HFFc6 (cell line): ENCODE measurements around the gene GTSE1. TPM values are rescaled to one million over a fixed set of nuclear protein-coding genes. Genes with fewer than 3 reads are reported as not detected.

Experiments
- DNase-seq: peaks from one replicate; pipeline ENCODE4 v3.0.0-alpha.2; 2018
- H3K27ac Mint-ChIP-seq: 2 replicates; pipeline ENCODE4 v1.8.0; 2020; ENCODE audit warnings: mild to moderate bottlenecking, mixed read lengths
- H3K27me3 Mint-ChIP-seq: 2 replicates; pipeline ENCODE4 v1.8.0; 2021; ENCODE audit warnings: mild to moderate bottlenecking, moderate library complexity, mixed read lengths; ENCODE audit not compliant: insufficient read depth
- H3K36me3 Mint-ChIP-seq: 2 replicates; pipeline ENCODE4 v1.8.0; 2021; ENCODE audit warnings: low read depth, mixed read lengths
- H3K4me1 Mint-ChIP-seq: 2 replicates; pipeline ENCODE4 v1.8.0; 2020; ENCODE audit warnings: low read depth, mixed read lengths
- H3K4me3 Mint-ChIP-seq: 2 replicates; pipeline ENCODE4 v1.8.0; 2020; ENCODE audit warnings: mild to moderate bottlenecking, moderate library complexity, mixed read lengths
- H3K9me3 Mint-ChIP-seq: 2 replicates; pipeline ENCODE4 v1.8.0; 2020; ENCODE audit warnings: mild to moderate bottlenecking, mixed read lengths
- total RNA-seq, 6 experiments: library from RNA; stranded (reverse); fragmentation: NEBNext Ultra II Directional; extraction: Animal tissue kit (Norgen Biotek cat#: 25700); gene quantifications; 2 replicates in 1 of 6; 3 replicates in 5 of 6; pipeline ENCODE4 v1.2.3, GENCODE V29; 2021
- TF ChIP-seq, protein P1 (sequence below): fragments of 200-600 bp; sonication (generic); IDR thresholded peaks from 2 replicates; pipeline ENCODE4 v1.5.0; 2021; ENCODE audit warnings: antibody characterized with exemption, mild to moderate bottlenecking

The GTSE1 gene
- total RNA-seq, 6 experiments from 2014 or later = 12.4 to 30.5 (median 27.9) TPM

GRCh38 chr22:46360891-46361290, 64.2 kb downstream of the GTSE1 start:
- H3K4me3 Mint-ChIP-seq = no peak overlapping the region
- peaks cover 6% of the 10 kb centered on the region; the same call in 1 of the 2 replicates for H3K4me1 Mint-ChIP-seq
- DNase-seq = no peak
- H3K36me3 Mint-ChIP-seq = no peaks in the 10 kb centered on the region
- peaks cover 2% of the 10 kb centered on the region for H3K27me3 Mint-ChIP-seq
- H3K9me3 Mint-ChIP-seq = no peaks in the 10 kb centered on the region
- TF ChIP-seq, protein P1, sequence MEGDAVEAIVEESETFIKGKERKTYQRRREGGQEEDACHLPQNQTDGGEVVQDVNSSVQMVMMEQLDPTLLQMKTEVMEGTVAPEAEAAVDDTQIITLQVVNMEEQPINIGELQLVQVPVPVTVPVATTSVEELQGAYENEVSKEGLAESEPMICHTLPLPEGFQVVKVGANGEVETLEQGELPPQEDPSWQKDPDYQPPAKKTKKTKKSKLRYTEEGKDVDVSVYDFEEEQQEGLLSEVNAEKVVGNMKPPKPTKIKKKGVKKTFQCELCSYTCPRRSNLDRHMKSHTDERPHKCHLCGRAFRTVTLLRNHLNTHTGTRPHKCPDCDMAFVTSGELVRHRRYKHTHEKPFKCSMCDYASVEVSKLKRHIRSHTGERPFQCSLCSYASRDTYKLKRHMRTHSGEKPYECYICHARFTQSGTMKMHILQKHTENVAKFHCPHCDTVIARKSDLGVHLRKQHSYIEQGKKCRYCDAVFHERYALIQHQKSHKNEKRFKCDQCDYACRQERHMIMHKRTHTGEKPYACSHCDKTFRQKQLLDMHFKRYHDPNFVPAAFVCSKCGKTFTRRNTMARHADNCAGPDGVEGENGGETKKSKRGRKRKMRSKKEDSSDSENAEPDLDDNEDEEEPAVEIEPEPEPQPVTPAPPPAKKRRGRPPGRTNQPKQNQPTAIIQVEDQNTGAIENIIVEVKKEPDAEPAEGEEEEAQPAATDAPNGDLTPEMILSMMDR = no peak
- H3K27ac Mint-ChIP-seq = no peak overlapping the region

DNA sequence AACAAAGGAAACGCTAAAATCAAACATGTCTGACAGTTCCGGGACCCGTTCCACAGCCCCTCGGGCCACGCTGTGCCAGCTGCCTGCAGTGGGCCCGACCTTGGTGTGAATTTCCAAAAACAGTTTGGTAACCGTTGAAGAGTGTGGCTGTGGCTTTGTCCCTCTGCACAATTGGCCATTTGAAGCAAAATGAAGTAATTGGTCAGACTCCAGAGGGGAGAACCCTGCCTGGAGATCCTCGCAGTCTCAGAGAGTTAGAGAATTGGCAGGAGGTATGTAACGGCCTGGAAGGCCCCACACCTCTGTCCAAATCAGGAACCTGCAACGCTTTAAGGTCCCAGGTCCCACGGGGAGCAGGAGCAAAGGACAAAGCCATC, 65.1 kb downstream of the GTSE1 start:
- no peak overlapping the region for H3K27ac Mint-ChIP-seq
- no peaks in the 10 kb centered on the region for H3K9me3 Mint-ChIP-seq
- peaks cover 6% of the 10 kb centered on the region; the same call in 1 of the 2 replicates for H3K4me1 Mint-ChIP-seq
- H3K4me3 Mint-ChIP-seq = no peak overlapping the region
- TF ChIP-seq, protein P1 = no peak
- H3K36me3 Mint-ChIP-seq = no peaks in the 10 kb centered on the region
- DNase-seq = no peak
- H3K27me3 Mint-ChIP-seq = peaks cover 2% of the 10 kb centered on the region

GRCh38 chr22:46362203-46362933, 65.7 kb downstream of the GTSE1 start:
- DNase-seq = no peak
- TF ChIP-seq, protein P1 = no peak
- Mint-ChIP-seq H3K27ac (no peak overlapping the region), H3K4me3 (no peak overlapping the region), H3K9me3 (no peaks in the 10 kb centered on the region), H3K4me1 (peaks cover 6% of the 10 kb centered on the region; the same call in 1 of the 2 replicates), H3K36me3 (no peaks in the 10 kb centered on the region), H3K27me3 (peaks cover 2% of the 10 kb centered on the region)

GRCh38 chr22:46362934-46363515, 66.4 kb downstream of the GTSE1 start:
- peaks cover 6% of the 10 kb centered on the region; the same call in 1 of the 2 replicates for H3K4me1 Mint-ChIP-seq
- H3K4me3 Mint-ChIP-seq = no peak overlapping the region
- DNase-seq = no peak
- TF ChIP-seq, protein P1 = no peak
- no peaks in the 10 kb centered on the region for H3K36me3 Mint-ChIP-seq
- H3K27me3 Mint-ChIP-seq = peaks cover 2% of the 10 kb centered on the region
- H3K9me3 Mint-ChIP-seq = no peaks in the 10 kb centered on the region
- H3K27ac Mint-ChIP-seq = no peak overlapping the region

DNA sequence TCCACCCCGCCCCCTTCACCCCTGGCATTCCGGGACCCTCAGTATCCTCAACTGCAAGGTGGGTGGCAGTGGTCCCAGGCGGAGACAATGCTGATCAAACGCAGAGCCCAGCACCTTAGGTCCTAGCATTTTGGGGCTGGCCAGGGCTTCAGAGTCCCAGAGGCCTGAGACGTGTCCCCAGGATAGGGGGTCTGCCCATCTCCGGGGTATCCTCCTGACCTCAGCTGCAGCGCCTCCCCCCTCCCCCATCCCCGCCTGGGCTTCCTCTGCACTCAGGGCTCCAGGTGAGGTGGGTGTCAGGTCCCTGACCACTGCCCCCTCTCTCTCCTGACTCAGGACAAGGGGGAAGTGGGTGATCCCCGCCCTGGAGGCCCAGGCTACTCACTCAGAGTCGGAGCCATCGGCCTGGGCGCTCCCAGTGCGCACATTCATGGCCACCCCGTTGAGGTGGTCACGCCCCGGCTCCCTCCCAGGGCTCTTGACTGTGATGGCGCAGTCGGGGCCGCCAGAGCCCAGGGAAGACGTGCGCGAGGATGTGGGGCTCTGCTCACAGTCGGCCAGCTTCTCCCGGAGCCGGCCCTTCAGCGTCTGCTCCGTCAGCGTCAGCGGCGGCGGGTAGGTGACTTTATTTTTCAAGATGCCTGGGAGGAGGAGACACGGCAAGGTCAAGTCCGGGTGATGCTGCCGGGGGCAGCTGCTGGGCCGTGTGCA, 67.1 kb downstream of the GTSE1 start:
- peaks cover 6% of the 10 kb centered on the region; the same call in 1 of the 2 replicates for H3K4me1 Mint-ChIP-seq
- no peak overlapping the region for H3K27ac Mint-ChIP-seq
- H3K27me3 Mint-ChIP-seq = no peaks in the 10 kb centered on the region; the same call in none of the 2 replicates
- DNase-seq = no peak
- H3K4me3 Mint-ChIP-seq = no peak overlapping the region
- no peaks in the 10 kb centered on the region for H3K9me3 Mint-ChIP-seq
- H3K36me3 Mint-ChIP-seq = no peaks in the 10 kb centered on the region
- TF ChIP-seq, protein P1 = no peak
